CD4-positive, alpha-beta T cell (primary cell): Measurements from ENCODE around the gene RUFY3. TPM values are rescaled to one million over a fixed set of nuclear protein-coding genes. Genes with fewer than 3 reads are reported as not detected.
A peak's percentile ranks its signal among the peaks of the same experiment; 100 is the strongest.

ENCODE experiments used
- ATAC-seq: fragments of 200-7000 bp; cut with Tn5 transposase; one replicate; pipeline ENCODE4 v1.10.0; 2022; ENCODE audit warnings: mild to moderate bottlenecking; ENCODE audit not compliant: poor library complexity
- CTCF ChIA-PET: fragments of 350-600 bp; sonication (Branson Sonifier 250); formaldehyde crosslinking; loops from one replicate; lab custom pipeline; 2021; ENCODE audit warnings: antibody characterized with exemption, inconsistent platforms; lab: Charles Lee
- POLR2A ChIA-PET: fragments of 350-600 bp; sonication (Branson Sonifier 250); formaldehyde crosslinking; loops from one replicate; lab custom pipeline; 2021; ENCODE audit warnings: antibody characterized with exemption, inconsistent platforms; lab: Charles Lee
- DNase-seq, 14 experiments: peaks; one replicate each; pipeline ENCODE4 v3.0.0-alpha.2; 2013 to 2020; ENCODE audit warnings: mixed read lengths in 2 of 14
- H3K27ac ChIP-seq, 2 donors: one replicate each; pipeline versions ENCODE4 v1.5.1 to v1.7.0; 2013; ENCODE audit warnings: low read length in 2 of 2, low read depth in 1 of 2, mild to moderate bottlenecking in 1 of 2
- H3K27me3 ChIP-seq, 2 experiments: 1 replicate in 1 of 2; 2 replicates in 1 of 2; pipeline versions ENCODE4 v1.6.1 to v1.7.0; 2013; ENCODE audit warnings: low read length in 2 of 2, control low read depth in 1 of 2, mild to moderate bottlenecking in 1 of 2, moderate library complexity in 1 of 2; ENCODE audit not compliant: insufficient read depth in 2 of 2, control insufficient read depth in 1 of 2
- H3K36me3 ChIP-seq: one replicate; pipeline ENCODE4 v1.6.1; 2013; ENCODE audit warnings: low read length, control low read depth; ENCODE audit not compliant: insufficient read depth
- H3K4me1 ChIP-seq: one replicate; pipeline ENCODE4 v1.6.1; 2013; ENCODE audit warnings: low read length, control low read depth; ENCODE audit not compliant: insufficient read depth
- H3K4me3 ChIP-seq: one replicate; pipeline ENCODE4 v1.5.1; 2013; ENCODE audit warnings: mild to moderate bottlenecking, low read length, moderate library complexity
- H3K9me3 ChIP-seq, 2 experiments: 1 replicate in 1 of 2; 2 replicates in 1 of 2; pipeline versions ENCODE4 v1.6.1 to v1.7.0; 2013; ENCODE audit warnings: low read length in 2 of 2, mild to moderate bottlenecking in 2 of 2, control low read depth in 1 of 2, moderate library complexity in 1 of 2; ENCODE audit not compliant: control insufficient read depth in 1 of 2, insufficient read depth in 1 of 2
- H3K27ac Mint-ChIP-seq: one replicate; pipeline ENCODE4 v1.8.0; 2020; ENCODE audit warnings: mixed read lengths
- H3K27me3 Mint-ChIP-seq: one replicate; pipeline ENCODE4 v1.8.0; 2021; ENCODE audit warnings: mixed read lengths
- H3K36me3 Mint-ChIP-seq: one replicate; pipeline ENCODE4 v1.8.0; 2021; ENCODE audit warnings: low read depth, mixed read lengths
- H3K4me1 Mint-ChIP-seq: one replicate; pipeline ENCODE4 v1.8.0; 2021; ENCODE audit warnings: low read depth, mixed read lengths
- H3K4me3 Mint-ChIP-seq: one replicate; pipeline ENCODE4 v1.8.0; 2020; ENCODE audit warnings: mild to moderate bottlenecking, mixed read lengths
- H3K9me3 Mint-ChIP-seq: one replicate; pipeline ENCODE4 v1.8.0; 2020; ENCODE audit warnings: mixed read lengths
- intact Hi-C, 2 experiments: fragments of 100-400 bp; cut with DNase I in 1 of 2; cut with micrococcal nuclease in 1 of 2; formaldehyde crosslinking; loops; one replicate each; pipeline versions ENCODE4 v1.15.1 to v1.9.0; 2023 to 2025; cut with DNase I, micrococcal nuclease
- total RNA-seq, 174 experiments: library from RNA in 2 of 174; stranded (reverse) in 2 of 174; gene quantifications; one replicate each; pipeline ENCODE4 v1.2.3 and lab custom pipeline; 2021 to 2026
- TF ChIP-seq, protein P1 (sequence below): fragments of 200-600 bp; IDR thresholded peaks from one replicate; pipeline ENCODE4 v1.8.0; 2022; ENCODE audit warnings: antibody characterized with exemption, mild to moderate bottlenecking

The RUFY3 gene
- total RNA-seq, 2 experiments from 2014 or later, result 18.0 to 18.1 TPM

DNA sequence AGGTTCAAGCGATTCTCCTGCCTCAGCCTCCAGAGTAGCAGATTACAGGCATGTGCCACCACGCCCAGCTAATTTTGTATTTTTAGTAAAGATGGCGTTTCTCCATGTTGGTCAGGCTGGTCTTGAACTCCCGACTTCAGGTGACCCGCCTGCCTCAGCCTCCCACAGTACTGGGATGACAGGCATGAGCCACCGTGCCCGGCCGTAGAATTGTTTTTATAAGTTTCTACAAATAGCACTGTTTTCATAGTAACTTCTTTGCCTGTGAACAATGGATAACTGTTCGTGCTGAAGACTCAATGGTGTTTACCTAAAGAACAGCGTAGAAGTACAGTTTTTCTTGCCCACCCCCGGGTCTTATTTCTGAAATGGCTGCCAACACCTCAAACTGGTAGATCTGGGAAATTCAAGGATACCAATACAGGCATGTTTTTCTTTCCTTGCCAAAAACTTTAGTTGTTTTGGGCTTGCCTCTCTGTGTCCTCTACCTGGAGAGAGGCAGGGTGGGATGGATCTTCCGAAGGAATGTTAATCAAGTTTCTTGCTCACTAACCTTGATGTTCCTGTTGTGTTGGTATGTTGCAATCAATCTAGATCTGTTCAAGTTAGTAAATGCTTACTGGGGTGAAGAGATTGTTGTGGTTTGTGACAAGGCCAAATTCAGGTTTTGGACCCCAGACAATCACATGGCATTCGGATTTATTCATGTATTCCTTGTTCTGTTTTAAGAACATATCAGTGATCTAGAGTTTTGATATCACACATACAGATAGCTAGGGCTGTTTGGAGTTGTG lies 2.8 kb upstream of the RUFY3 start:
- ChIA-PET CTCF (interaction anchor here (0.6 kb wide), 1 partner anchor 10 kb away, joined by 4 read pairs; no protein-coding TSS in a partner anchor), POLR2A (interaction anchor here (0.7 kb wide), 1 partner anchor 15 kb away, joined by 3 read pairs; no protein-coding TSS in a partner anchor)
- H3K27me3 ChIP-seq, result no peaks in the 10 kb centered on the region
- no peak overlapping the region for H3K27ac Mint-ChIP-seq
- no peaks in the 10 kb centered on the region for H3K9me3 Mint-ChIP-seq
- no peaks in the 10 kb centered on the region for H3K36me3 Mint-ChIP-seq
- no peaks in the 10 kb centered on the region for H3K27me3 Mint-ChIP-seq
- peaks cover 11% of the 10 kb centered on the region for H3K4me1 ChIP-seq
- H3K4me3 Mint-ChIP-seq, result no peak overlapping the region
- ATAC-seq (no peak), DNase-seq (no peak)
- TF ChIP-seq, protein P1, sequence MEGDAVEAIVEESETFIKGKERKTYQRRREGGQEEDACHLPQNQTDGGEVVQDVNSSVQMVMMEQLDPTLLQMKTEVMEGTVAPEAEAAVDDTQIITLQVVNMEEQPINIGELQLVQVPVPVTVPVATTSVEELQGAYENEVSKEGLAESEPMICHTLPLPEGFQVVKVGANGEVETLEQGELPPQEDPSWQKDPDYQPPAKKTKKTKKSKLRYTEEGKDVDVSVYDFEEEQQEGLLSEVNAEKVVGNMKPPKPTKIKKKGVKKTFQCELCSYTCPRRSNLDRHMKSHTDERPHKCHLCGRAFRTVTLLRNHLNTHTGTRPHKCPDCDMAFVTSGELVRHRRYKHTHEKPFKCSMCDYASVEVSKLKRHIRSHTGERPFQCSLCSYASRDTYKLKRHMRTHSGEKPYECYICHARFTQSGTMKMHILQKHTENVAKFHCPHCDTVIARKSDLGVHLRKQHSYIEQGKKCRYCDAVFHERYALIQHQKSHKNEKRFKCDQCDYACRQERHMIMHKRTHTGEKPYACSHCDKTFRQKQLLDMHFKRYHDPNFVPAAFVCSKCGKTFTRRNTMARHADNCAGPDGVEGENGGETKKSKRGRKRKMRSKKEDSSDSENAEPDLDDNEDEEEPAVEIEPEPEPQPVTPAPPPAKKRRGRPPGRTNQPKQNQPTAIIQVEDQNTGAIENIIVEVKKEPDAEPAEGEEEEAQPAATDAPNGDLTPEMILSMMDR, result no peak
- H3K9me3 ChIP-seq, result no peaks in the 10 kb centered on the region
- H3K27ac ChIP-seq, result no peak overlapping the region
- no peaks in the 10 kb centered on the region for H3K36me3 ChIP-seq
- intact Hi-C loops, result no loop called here
- H3K4me3 ChIP-seq, result no peak overlapping the region
- peaks cover 33% of the 10 kb centered on the region for H3K4me1 Mint-ChIP-seq

DNA sequence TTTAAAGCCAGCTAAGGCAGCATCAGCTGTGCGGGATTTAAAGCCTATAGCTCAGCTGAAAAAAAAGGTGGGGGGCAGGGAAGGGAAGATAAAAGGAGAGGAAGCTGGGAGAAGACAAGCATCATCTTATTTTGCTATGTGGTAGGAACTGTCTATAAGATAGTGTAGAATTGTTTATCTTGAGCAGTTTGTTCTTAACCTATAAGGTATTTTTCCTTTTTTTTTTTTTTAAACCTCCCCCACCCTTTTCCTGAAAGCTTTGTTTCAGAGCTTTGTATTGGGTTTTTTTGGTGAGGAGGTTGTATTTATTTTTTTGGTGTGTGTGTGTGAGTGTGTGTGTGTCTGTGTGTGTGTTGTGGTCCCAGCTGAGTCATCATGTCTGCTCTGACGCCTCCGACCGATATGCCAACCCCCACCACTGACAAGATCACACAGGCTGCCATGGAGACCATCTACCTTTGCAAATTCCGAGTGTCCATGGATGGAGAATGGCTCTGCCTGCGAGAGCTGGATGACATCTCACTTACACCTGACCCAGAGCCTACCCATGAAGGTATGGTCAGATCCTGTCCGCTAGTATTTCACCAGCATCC lies 531 bp downstream of the RUFY3 start:
- H3K27me3 ChIP-seq, result no peaks in the 10 kb centered on the region
- H3K4me3 Mint-ChIP-seq, result peak overlapping the region; percentile 26
- H3K27me3 Mint-ChIP-seq, result no peaks in the 10 kb centered on the region
- H3K9me3 ChIP-seq, result no peaks in the 10 kb centered on the region
- peak; percentile 88 for ATAC-seq
- H3K4me3 ChIP-seq, result no peak overlapping the region
- no peaks in the 10 kb centered on the region for H3K36me3 ChIP-seq
- CTCF ChIA-PET, result interaction anchor here (0.6 to 3.3 kb wide), 7 partner anchors 9 to 36 kb away, joined by 3 to 9 read pairs (median 3); no protein-coding TSS in a partner anchor
- peak in 12 of 14 experiments; percentile 14 to 69 (median 38) for DNase-seq
- no peaks in the 10 kb centered on the region for H3K9me3 Mint-ChIP-seq
- POLR2A ChIA-PET, result interaction anchor here (1.7 to 4.7 kb wide), 5 partner anchors 10 to 30 kb away, joined by 4 to 28 read pairs (median 9); no protein-coding TSS in a partner anchor
- H3K4me1 ChIP-seq, result peaks cover 11% of the 10 kb centered on the region
- no peaks in the 10 kb centered on the region for H3K36me3 Mint-ChIP-seq
- H3K27ac Mint-ChIP-seq, result peak overlapping the region; percentile 27
- peak overlapping the region in 1 of 2 donors; percentile 26 for H3K27ac ChIP-seq
- intact Hi-C loops, result no loop called here
- TF ChIP-seq, protein P1, result no peak
- H3K4me1 Mint-ChIP-seq, result peaks cover 20% of the 10 kb centered on the region

DNA sequence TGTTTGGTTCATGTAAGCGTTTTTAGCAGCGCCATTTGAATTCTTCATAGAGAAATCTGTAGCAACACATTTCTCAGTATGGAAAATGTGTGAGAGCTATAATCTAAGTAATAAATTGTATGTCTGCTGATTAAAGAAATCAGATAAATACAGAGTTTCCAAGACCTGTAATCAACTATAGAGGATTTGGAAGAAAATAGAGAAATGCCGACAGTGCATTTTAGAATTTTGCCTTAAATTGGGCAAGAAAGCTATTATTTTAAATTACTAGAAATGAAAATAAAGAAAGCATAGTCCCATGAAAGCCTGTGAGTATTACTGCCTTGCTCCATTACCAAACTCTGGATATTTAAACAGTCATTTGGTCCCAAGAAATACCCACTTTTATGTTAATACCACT lies 2.7 kb downstream of the RUFY3 start:
- no peaks in the 10 kb centered on the region for H3K9me3 Mint-ChIP-seq
- intact Hi-C loops, result no loop called here
- no peak overlapping the region for H3K27ac ChIP-seq
- CTCF ChIA-PET, result interaction anchor here (1.0 to 1.3 kb wide), 4 partner anchors 9 to 37 kb away, joined by 3 to 5 read pairs (median 4); no protein-coding TSS in a partner anchor
- H3K4me1 ChIP-seq, result peaks cover 11% of the 10 kb centered on the region
- POLR2A ChIA-PET, result interaction anchor here (0.5 to 4.7 kb wide), 4 partner anchors 10 to 398 kb away, joined by 3 to 28 read pairs (median 6); no protein-coding TSS in a partner anchor
- H3K36me3 ChIP-seq, result no peaks in the 10 kb centered on the region
- no peak overlapping the region for H3K4me3 Mint-ChIP-seq
- peaks cover 17% of the 10 kb centered on the region for H3K4me1 Mint-ChIP-seq
- no peaks in the 10 kb centered on the region for H3K27me3 ChIP-seq
- no peaks in the 10 kb centered on the region for H3K27me3 Mint-ChIP-seq
- H3K4me3 ChIP-seq, result no peak overlapping the region
- H3K27ac Mint-ChIP-seq, result no peak overlapping the region
- no peaks in the 10 kb centered on the region for H3K9me3 ChIP-seq
- TF ChIP-seq, protein P1, result no peak
- ATAC-seq (no peak), DNase-seq (no peak)
- no peaks in the 10 kb centered on the region for H3K36me3 Mint-ChIP-seq
